Fibroblast of the aortic adventitia (primary cell): ENCODE measurements around the gene ATP5MC2. TPM values are rescaled to one million over a fixed set of nuclear protein-coding genes. Genes with fewer than 3 reads are reported as not detected.
A peak's percentile ranks its signal among the peaks of the same experiment; 100 is the strongest.

Source experiments
- DNase-seq: peaks from one replicate; pipeline ENCODE4 v3.0.0-alpha.2; 2010; ENCODE audit warnings: low read depth
- H3K4me3 ChIP-seq: 2 replicates; pipeline ENCODE4 v1.5.1; 2011; ENCODE audit warnings: low read depth, mild to moderate bottlenecking, control low read depth, low read length, moderate library complexity
- CTCF ChIP-seq: IDR thresholded peaks from 2 replicates; pipeline ENCODE4 v1.5.1; 2011; ENCODE audit warnings: mild to moderate bottlenecking, low read length, control low read depth, inconsistent platforms; ENCODE audit not compliant: insufficient read depth
- total RNA-seq: library from RNA; depleted of rRNA; stranded (reverse); fragments of >200 nt; gene quantifications from 2 replicates; pipeline ENCODE4 v1.2.3, GENCODE V29; 2012; ENCODE audit warnings: low replicate concordance

ATP5MC2 gene
- total RNA-seq, 1 donor: 147 TPM

GRCh38 chr12:53670308-53670707 is 5.6 kb downstream of the ATP5MC2 start:
- H3K4me3 ChIP-seq: no peak overlapping the region
- no peak for TF ChIP-seq CTCF

GRCh38 chr12:53667080-53667479 is 8.8 kb downstream of the ATP5MC2 start:
- no peak for TF ChIP-seq CTCF
- no peak overlapping the region for H3K4me3 ChIP-seq
- no peak for DNase-seq

More at GRCh38 chr12:53670308-53670707, 5.6 kb downstream of the ATP5MC2 start:
- no peak for DNase-seq

GRCh38 chr12:53664936-53665335 is 10.9 kb downstream of the ATP5MC2 start:
- DNase-seq: no peak
- TF ChIP-seq CTCF: no peak
- H3K4me3 ChIP-seq: no peak overlapping the region

- no peak for DNase-seq
- H3K4me3 ChIP-seq: no peak overlapping the region
- no peak for TF ChIP-seq CTCF
These were observed 11.7 kb downstream of the ATP5MC2 start for GRCh38 chr12:53664191-53664590.

GRCh38 chr12:53660041-53660440 is 15.8 kb downstream of the ATP5MC2 start:
- DNase-seq: peak; percentile 63
- no peak for TF ChIP-seq CTCF
- peak overlapping the region; percentile 35 for H3K4me3 ChIP-seq

GRCh38 chr12:53659571-53659981 is 16.3 kb downstream of the ATP5MC2 start:
- peak overlapping the region; percentile 35 for H3K4me3 ChIP-seq
- DNase-seq: peak; percentile 72
- TF ChIP-seq CTCF: no peak

GRCh38 chr12:53659011-53659551 is 16.8 kb downstream of the ATP5MC2 start:
- TF ChIP-seq CTCF: no peak
- peak; percentile 94 for DNase-seq
- peak overlapping the region; percentile 1 for H3K4me3 ChIP-seq
